Adrenal gland (tissue), 12 donors: ENCODE measurements around the gene PRKAR1B. TPM values are rescaled to one million over a fixed set of nuclear protein-coding genes. Genes with fewer than 3 reads are reported as not detected.
"Not testable (repeated sequence)": the region's sequence is repeated elsewhere in the genome, so short reads cannot be mapped to it uniquely, and the experiment has no call there.

Source experiments
- DNase-seq, 7 donors: peaks; one replicate each; pipeline ENCODE4 v3.0.0-alpha.2; 2019 to 2020
- H3K27ac ChIP-seq, 5 donors: fragments of 200-600 bp; sonication (generic) in 4 of 5; 1 replicate in 3 of 5; 2 replicates in 2 of 5; pipeline versions ENCODE4 v1.5.1 to v1.8.0; 2016 to 2020; ENCODE audit warnings: mild to moderate bottlenecking in 1 of 5
- H3K27me3 ChIP-seq: fragments of 200-600 bp; 2 replicates; pipeline ENCODE4 v1.8.0; 2021
- H3K36me3 ChIP-seq, 2 donors: fragments of 200-600 bp; replicated peaks in 1 of 2; 1 replicate in 1 of 2; 2 replicates in 1 of 2; pipeline versions ENCODE4 v1.5.1 to v1.8.0; 2018 to 2022
- H3K4me1 ChIP-seq, 2 donors: fragments of 200-600 bp; replicated peaks in 1 of 2; 1 replicate in 1 of 2; 2 replicates in 1 of 2; pipeline versions ENCODE4 v1.5.1 to v1.8.0; 2018 to 2021
- H3K4me3 ChIP-seq, 4 donors: fragments of 200-600 bp; sonication (generic) in 3 of 4; one replicate each; pipeline ENCODE4 v1.5.1; 2016 to 2018
- H3K9me3 ChIP-seq, 3 donors: fragments of 200-600 bp; sonication (generic) in 1 of 3; replicated peaks in 1 of 3; 1 replicate in 2 of 3; 2 replicates in 1 of 3; pipeline versions ENCODE4 v1.5.1 to v1.8.0; 2016 to 2021
- CTCF ChIP-seq, 6 experiments: fragments of 450-650 bp in 4 of 6; fragments of 200-600 bp in 2 of 6; sonication (generic) in 1 of 6; IDR thresholded peaks; 1 replicate in 5 of 6; 2 replicates in 1 of 6; pipeline versions ENCODE4 v1.5.1 to v1.8.0; 2016 to 2021; ENCODE audit warnings: antibody characterized with exemption in 6 of 6, mild to moderate bottlenecking in 2 of 6, moderate library complexity in 1 of 6
- POLR2A ChIP-seq, 2 donors: fragments of 450-650 bp; IDR thresholded peaks; one replicate each; pipeline ENCODE4 v1.6.1; 2017; ENCODE audit warnings: antibody characterized with exemption in 2 of 2, mild to moderate bottlenecking in 2 of 2, moderate library complexity in 1 of 2
- WGBS, 4 donors: extraction: QIAGEN DNeasy Blood & Tissue Kit in 2 of 4; methylation state at CpG; one replicate each; pipeline versions ENCODE4 v1.1.5 to v1.1.7; 2013 to 2017; 5-methylcytosine and 5-hydroxymethylcytosine counted together
- intact Hi-C, 2 donors: fragments of 100-400 bp; cut with DNase I; formaldehyde crosslinking; loops; one replicate each; pipeline versions ENCODE4 v1.14.1 to v1.15.0; 2022 to 2023
- polyA plus RNA-seq, 3 donors: library from polyadenylated mRNA; stranded (reverse); fragments of 200-250 nt in 2 of 3; fragments of 350-450 nt in 1 of 3; fragmentation: Illumina TruSeq in 1 of 3; extraction: RNeasy Lipid Tissue Mini Kit (QIAGEN cat#74804) in 1 of 3; gene quantifications; one replicate each; pipeline ENCODE4 v1.2.3, GENCODE V29; 2013 to 2014
- total RNA-seq, 9 donors: library from RNA; depleted of rRNA in 4 of 9; stranded (reverse); fragments of >200 nt in 4 of 9; fragments of 120-200 nt in 1 of 9; fragmentation: NEBNext Ultra II Directional in 1 of 9; extraction: Animal tissue kit (Norgen Biotek cat#: 25700) in 1 of 9; gene quantifications; one replicate each; pipeline versions ENCODE4 v1.1.0 to v1.2.4, GENCODE V29; 2013 to 2023
- donor health status: healthy with polysubstance abuse.
- donor health status: Bipolar disorder and iron deficiency.
- donor health status: DM: yes; HTN: yes; CAD: no.
- donor health status: DM: no; HTN: no; CAD: no.
- donor health status: DM: no; HTN: no; CAD: no.
- donor health status: DM: yes; HTN: yes; CAD: no.

The PRKAR1B gene
- total and polyA plus RNA-seq, 12 donors = 5.2 to 21.5 (median 11.7) TPM

GRCh38 chr7:746155-747061 is 19.3 kb upstream of the PRKAR1B start:
- intact Hi-C loops = no loop called here
- no peaks in the 10 kb centered on the region for H3K27me3 ChIP-seq
- H3K4me1 ChIP-seq = no peaks in the 10 kb centered on the region
- H3K27ac ChIP-seq = no peak overlapping the region
- H3K36me3 ChIP-seq = peaks cover 0 to 10% of the 10 kb centered on the region in 2 donors
- TF ChIP-seq POLR2A (IDR thresholded peaks at IDR 0.05) (no peak), CTCF (IDR thresholded peaks at IDR 0.05) (no peak)
- 92 to 96% (median 95%) methylated on average over 20 to 40 of the region's 40 CpGs for WGBS, 4 donors
- H3K4me3 ChIP-seq = no peak overlapping the region
- no peaks in the 10 kb centered on the region for H3K9me3 ChIP-seq
- peak in 1 of 7 donors; percentile 3 for DNase-seq

GRCh38 chr7:745431-746154 is 18.5 kb upstream of the PRKAR1B start:
- Histone ChIP-seq H3K36me3 (peaks cover 0 to 15% of the 10 kb centered on the region in 2 donors), H3K9me3 (no peaks in the 10 kb centered on the region), H3K4me1 (no peaks in the 10 kb centered on the region), H3K4me3 (no peak overlapping the region), H3K27ac (no peak overlapping the region), H3K27me3 (no peaks in the 10 kb centered on the region)
- TF ChIP-seq CTCF (IDR thresholded peaks at IDR 0.05) = no peak
- no peak for TF ChIP-seq POLR2A (IDR thresholded peaks at IDR 0.05)
- intact Hi-C loops = no loop called here
- WGBS, 4 donors = 88 to 93% (median 91%) methylated on average over 23 of the region's 23 CpGs
- DNase-seq = no peak

GRCh38 chr7:744854-745430 is 17.9 kb upstream of the PRKAR1B start:
- Histone ChIP-seq H3K36me3 (peaks cover 0 to 21% of the 10 kb centered on the region in 2 donors), H3K27me3 (no peaks in the 10 kb centered on the region), H3K4me1 (no peaks in the 10 kb centered on the region), H3K27ac (no peak overlapping the region), H3K4me3 (no peak overlapping the region), H3K9me3 (no peaks in the 10 kb centered on the region)
- no peak for TF ChIP-seq CTCF (IDR thresholded peaks at IDR 0.05)
- TF ChIP-seq POLR2A (IDR thresholded peaks at IDR 0.05) = no peak
- no peak for DNase-seq
- intact Hi-C loops = no loop called here
- WGBS, 4 donors = 97 to 98% (median 97%) methylated on average over 20 of the region's 20 CpGs

DNA sequence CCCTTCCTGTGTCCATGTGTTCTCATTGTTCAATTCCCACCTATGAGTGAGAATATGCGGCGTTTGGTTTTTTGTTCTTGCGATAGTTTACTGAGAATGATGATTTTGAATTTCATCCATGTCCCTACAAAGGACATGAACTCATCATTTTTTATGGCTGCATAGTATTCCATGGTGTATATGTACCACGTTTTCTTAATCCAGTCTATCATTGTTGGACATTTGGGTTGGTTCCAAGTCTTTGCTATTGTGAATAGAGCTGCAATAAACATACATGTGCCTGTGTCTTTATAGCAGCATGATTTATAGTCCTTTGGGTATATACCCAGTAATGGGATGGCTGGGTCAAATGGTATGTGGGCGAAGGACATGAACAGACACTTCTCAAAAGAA is 17.0 kb upstream of the PRKAR1B start:
- DNase-seq, H3K4me1 ChIP-seq, H3K27me3 ChIP-seq, H3K27ac ChIP-seq, intact Hi-C loops, H3K9me3 ChIP-seq, H3K4me3 ChIP-seq: not testable (repeated sequence)
- H3K36me3 ChIP-seq = peaks cover 0 to 23% of the 10 kb centered on the region in 2 donors
- WGBS, 4 donors = 93 to 98% (median 96%) methylated on average over 5 of the region's 5 CpGs

GRCh38 chr7:743341-744127 is 16.5 kb upstream of the PRKAR1B start:
- peaks cover 0 to 23% of the 10 kb centered on the region in 2 donors for H3K36me3 ChIP-seq
- H3K27me3 ChIP-seq, H3K27ac ChIP-seq, H3K9me3 ChIP-seq, DNase-seq, intact Hi-C loops, H3K4me3 ChIP-seq, H3K4me1 ChIP-seq: not testable (repeated sequence)
- WGBS, 4 donors = 89 to 95% (median 92%) methylated on average over 14 of the region's 14 CpGs
